Ishikawa (cell line): Measurements from ENCODE around the gene NPHS1.

Source experiments
- CEBPB ChIP-seq: IDR thresholded peaks from 2 replicates; pipeline ENCODE4 v1.6.1; 2012
- CREB1 ChIP-seq: IDR thresholded peaks from 2 replicates; pipeline ENCODE4 v1.6.1; 2012; ENCODE audit warnings: low read depth
- EGR1 ChIP-seq: IDR thresholded peaks from 2 replicates; pipeline ENCODE4 v1.6.1; 2012
- EP300 ChIP-seq: IDR thresholded peaks from 2 replicates; pipeline ENCODE4 v1.6.1; 2012; ENCODE audit warnings: borderline replicate concordance
- FOXM1 ChIP-seq: IDR thresholded peaks from 2 replicates; pipeline ENCODE4 v1.6.1; 2012; ENCODE audit warnings: low read depth, borderline replicate concordance
- MAX ChIP-seq: IDR thresholded peaks from 2 replicates; pipeline ENCODE4 v1.6.1; 2012
- NFIC ChIP-seq: IDR thresholded peaks from 2 replicates; pipeline ENCODE4 v1.6.1; 2012
- RAD21 ChIP-seq: IDR thresholded peaks from 2 replicates; pipeline ENCODE4 v1.6.1; 2012; ENCODE audit warnings: low read depth
- REST ChIP-seq: IDR thresholded peaks from 2 replicates; pipeline ENCODE4 v1.6.1; 2012; ENCODE audit warnings: low read depth, mild to moderate bottlenecking
- TAF1 ChIP-seq: IDR thresholded peaks from 2 replicates; pipeline ENCODE4 v1.6.1; 2012; ENCODE audit warnings: low read depth, mild to moderate bottlenecking
- TCF12 ChIP-seq: IDR thresholded peaks from 2 replicates; pipeline ENCODE4 v1.6.1; 2012; ENCODE audit warnings: low read depth
- TEAD4 ChIP-seq: IDR thresholded peaks from 2 replicates; pipeline ENCODE4 v1.6.1; 2012
- USF1 ChIP-seq: IDR thresholded peaks from 2 replicates; pipeline ENCODE4 v1.6.1; 2012
- YY1 ChIP-seq: IDR thresholded peaks from 2 replicates; pipeline ENCODE4 v1.6.1; 2012; ENCODE audit warnings: low read depth
- ZBTB7A ChIP-seq: IDR thresholded peaks from 2 replicates; pipeline ENCODE4 v1.6.1; 2012; ENCODE audit warnings: low read depth

NPHS1 gene

GRCh38 chr19:35824150-35824549, 28.2 kb downstream of the NPHS1 start:
- TF ChIP-seq RAD21 (no peak), USF1 (no peak), NFIC (no peak), FOXM1 (no peak), ZBTB7A (no peak), MAX (no peak), TEAD4 (no peak), CEBPB (no peak)

- TF ChIP-seq TCF12 (no peak), TAF1 (no peak), TEAD4 (no peak), USF1 (no peak), MAX (no peak), YY1 (no peak), RAD21 (no peak), CEBPB (no peak), EP300 (no peak)
Observed at GRCh38 chr19:35822579-35822978, 29.7 kb downstream of the NPHS1 start.

- TF ChIP-seq RAD21: no peak
- TF ChIP-seq TAF1: no peak
- no peak for TF ChIP-seq NFIC
- TF ChIP-seq CREB1: no peak
- no peak for TF ChIP-seq EGR1
- no peak for TF ChIP-seq CEBPB
- TF ChIP-seq MAX: no peak
- TF ChIP-seq ZBTB7A: no peak
- TF ChIP-seq EP300: no peak
- TF ChIP-seq TCF12: no peak
- no peak for TF ChIP-seq TEAD4
- TF ChIP-seq USF1: no peak
- TF ChIP-seq YY1: no peak
- TF ChIP-seq REST: no peak
- TF ChIP-seq FOXM1: no peak
Observed at GRCh38 chr19:35818445-35818844, 33.9 kb downstream of the NPHS1 start.

- TF ChIP-seq CREB1: no peak
- TF ChIP-seq CEBPB: no peak
- no peak for TF ChIP-seq MAX
- TF ChIP-seq USF1: no peak
Observed at GRCh38 chr19:35816846-35817245, 35.5 kb downstream of the NPHS1 start.

GRCh38 chr19:35816262-35816661, 36.0 kb downstream of the NPHS1 start:
- no peak for TF ChIP-seq RAD21
- no peak for TF ChIP-seq FOXM1
- TF ChIP-seq USF1: no peak
- no peak for TF ChIP-seq ZBTB7A
- no peak for TF ChIP-seq TEAD4
- no peak for TF ChIP-seq REST
- no peak for TF ChIP-seq TAF1
- no peak for TF ChIP-seq TCF12
- TF ChIP-seq CEBPB: no peak
- no peak for TF ChIP-seq MAX
- no peak for TF ChIP-seq EGR1
- TF ChIP-seq NFIC: no peak
- TF ChIP-seq CREB1: no peak
- TF ChIP-seq EP300: no peak
- no peak for TF ChIP-seq YY1
